ENCODE data around the gene PAX4. TPM values are rescaled to one million over a fixed set of nuclear protein-coding genes. Genes with fewer than 3 reads are reported as not detected.
A peak's percentile ranks its signal among the peaks of the same experiment; 100 is the strongest.
"Not testable (repeated sequence)": the region's sequence is repeated elsewhere in the genome, so short reads cannot be mapped to it uniquely, and the experiment has no call there.

Gene PAX4
- total and polyA plus RNA-seq, 2 donors, result not detected

GRCh38 chr7:127587663-127588018 is 30.3 kb downstream of the PAX4 start:
- peak overlapping the region; percentile 77 for H3K27ac ChIP-seq (ENCODE audit: low read depth)
- DNase-seq (ENCODE audit: extremely low spot score), result no peak
- peaks cover 4% of the 10 kb centered on the region for H3K36me3 ChIP-seq (ENCODE audit: insufficient read depth)
- 52% methylated on average over 20 of the region's 20 CpGs for WGBS
- peaks cover 5% of the 10 kb centered on the region for H3K4me1 ChIP-seq (ENCODE audit: insufficient read depth)
- H3K4me3 ChIP-seq (ENCODE audit: low read depth, low read length), result peak overlapping the region; percentile 98

- 96% methylated on average over 2 of the region's 2 CpGs for WGBS
- Histone ChIP-seq H3K4me3 (ENCODE audit: low read depth, low read length) (no peak overlapping the region), H3K36me3 (ENCODE audit: insufficient read depth) (peaks cover 4% of the 10 kb centered on the region), H3K27ac (ENCODE audit: low read depth) (no peak overlapping the region), H3K4me1 (ENCODE audit: insufficient read depth) (peaks cover 5% of the 10 kb centered on the region)
- DNase-seq (ENCODE audit: extremely low spot score), result no peak
These were observed 31.6 kb downstream of the PAX4 start for GRCh38 chr7:127586346-127586745.

- H3K27ac ChIP-seq (ENCODE audit: low read depth), result peak within 1 kb of the TSS; percentile 73
- peaks cover 5% of the 10 kb centered on the region for H3K4me1 ChIP-seq (ENCODE audit: insufficient read depth)
- 2% methylated on average over 78 of the region's 78 CpGs for WGBS
- H3K36me3 ChIP-seq (ENCODE audit: insufficient read depth), result no peaks in the 10 kb centered on the region
- DNase-seq (ENCODE audit: extremely low spot score), result peak; percentile 74
- peak within 1 kb of the TSS; percentile 84 for H3K4me3 ChIP-seq (ENCODE audit: low read depth, low read length)
These were observed 32.6 kb downstream of the PAX4 start, which contains the start of gene GCC1 for GRCh38 chr7:127585044-127585953. GCC1 (minus strand) TSS chr7:127585596; CDS start chr7:127585182, 414 bp downstream.

- peak overlapping the region; percentile 84 for H3K4me3 ChIP-seq (ENCODE audit: low read depth, low read length)
- 34% methylated on average over 12 of the region's 12 CpGs for WGBS
- H3K36me3 ChIP-seq (ENCODE audit: insufficient read depth), result no peaks in the 10 kb centered on the region
- no peak for DNase-seq (ENCODE audit: extremely low spot score)
- no peak overlapping the region for H3K27ac ChIP-seq (ENCODE audit: low read depth)
- H3K4me1 ChIP-seq (ENCODE audit: insufficient read depth), result peaks cover 5% of the 10 kb centered on the region
These were observed 33.3 kb downstream of the PAX4 start for GRCh38 chr7:127584648-127585043.

- H3K36me3 ChIP-seq (ENCODE audit: insufficient read depth), result no peaks in the 10 kb centered on the region
- no peak for DNase-seq (ENCODE audit: extremely low spot score)
- 63% methylated on average over 14 of the region's 14 CpGs for WGBS
- no peak overlapping the region for H3K4me3 ChIP-seq (ENCODE audit: low read depth, low read length)
- no peak overlapping the region for H3K27ac ChIP-seq (ENCODE audit: low read depth)
- H3K4me1 ChIP-seq (ENCODE audit: insufficient read depth), result peaks cover 3% of the 10 kb centered on the region
These were observed 35.6 kb downstream of the PAX4 start for GRCh38 chr7:127582361-127582760.

GRCh38 chr7:127581716-127582115 is 36.2 kb downstream of the PAX4 start:
- 98% methylated on average over 1 of the region's 1 CpG for WGBS
- Histone ChIP-seq H3K27ac (ENCODE audit: low read depth) (no peak overlapping the region), H3K36me3 (ENCODE audit: insufficient read depth) (no peaks in the 10 kb centered on the region), H3K4me1 (ENCODE audit: insufficient read depth) (peaks cover 3% of the 10 kb centered on the region), H3K4me3 (ENCODE audit: low read depth, low read length) (no peak overlapping the region)
- no peak for DNase-seq (ENCODE audit: extremely low spot score)

- H3K27ac ChIP-seq (ENCODE audit: low read depth), result no peak overlapping the region
- H3K4me3 ChIP-seq (ENCODE audit: low read depth, low read length), result no peak overlapping the region
- no peak for DNase-seq (ENCODE audit: extremely low spot score)
- peaks cover 3% of the 10 kb centered on the region for H3K4me1 ChIP-seq (ENCODE audit: insufficient read depth)
- H3K36me3 ChIP-seq (ENCODE audit: insufficient read depth), result no peaks in the 10 kb centered on the region
These were observed 37.3 kb downstream of the PAX4 start for GRCh38 chr7:127580612-127581011.

GRCh38 chr7:127578711-127579275 is 39.1 kb downstream of the PAX4 start:
- no peak overlapping the region for H3K27ac ChIP-seq (ENCODE audit: low read depth)
- 67% methylated on average over 4 of the region's 4 CpGs for WGBS

GRCh38 chr7:127578036-127578684 is 39.8 kb downstream of the PAX4 start:
- no peaks in the 10 kb centered on the region for H3K36me3 ChIP-seq (ENCODE audit: insufficient read depth)
- no peaks in the 10 kb centered on the region for H3K4me1 ChIP-seq (ENCODE audit: insufficient read depth)
- no peak overlapping the region for H3K27ac ChIP-seq (ENCODE audit: low read depth)
- no peak overlapping the region for H3K4me3 ChIP-seq (ENCODE audit: low read depth, low read length)
- 57% methylated on average over 5 of the region's 5 CpGs for WGBS
- no peak for DNase-seq (ENCODE audit: extremely low spot score)

More at GRCh38 chr7:127578711-127579275, 39.1 kb downstream of the PAX4 start:
- H3K4me1 ChIP-seq (ENCODE audit: insufficient read depth), result no peaks in the 10 kb centered on the region
- no peak overlapping the region for H3K4me3 ChIP-seq (ENCODE audit: low read depth, low read length)
- DNase-seq (ENCODE audit: extremely low spot score), result no peak
- no peaks in the 10 kb centered on the region for H3K36me3 ChIP-seq (ENCODE audit: insufficient read depth)

GRCh38 chr7:127571741-127572505 is 46.0 kb downstream of the PAX4 start:
- Histone ChIP-seq H3K27ac (ENCODE audit: low read depth) (no peak overlapping the region), H3K4me3 (ENCODE audit: low read depth, low read length) (no peak overlapping the region), H3K4me1 (ENCODE audit: insufficient read depth) (no peaks in the 10 kb centered on the region), H3K36me3 (ENCODE audit: insufficient read depth) (no peaks in the 10 kb centered on the region)
- no peak for DNase-seq (ENCODE audit: extremely low spot score)
- WGBS, result 71% methylated on average over 3 of the region's 3 CpGs

- not testable (repeated sequence) for H3K4me1 ChIP-seq (ENCODE audit: insufficient read depth); H3K27ac ChIP-seq (ENCODE audit: low read depth); DNase-seq (ENCODE audit: extremely low spot score); H3K4me3 ChIP-seq (ENCODE audit: low read depth, low read length); H3K36me3 ChIP-seq (ENCODE audit: insufficient read depth)
- WGBS, result no CpG with 5 or more reads among the region's 3 CpGs
These were observed 49.9 kb downstream of the PAX4 start for GRCh38 chr7:127568034-127568433.

GRCh38 chr7:127566242-127566641 is 51.7 kb downstream of the PAX4 start:
- WGBS, result 71% methylated on average over 3 of the region's 3 CpGs

More at GRCh38 chr7:127566242-127566641, 51.7 kb downstream of the PAX4 start:
- no peak for DNase-seq (ENCODE audit: extremely low spot score)
- Histone ChIP-seq H3K4me1 (ENCODE audit: insufficient read depth) (no peaks in the 10 kb centered on the region), H3K27ac (ENCODE audit: low read depth) (no peak overlapping the region), H3K36me3 (ENCODE audit: insufficient read depth) (no peaks in the 10 kb centered on the region), H3K4me3 (ENCODE audit: low read depth, low read length) (no peak overlapping the region)
